ENCODE results near the gene CADPS. TPM values are rescaled to one million over a fixed set of nuclear protein-coding genes. Genes with fewer than 3 reads are reported as not detected.

CADPS gene
- not detected in 5 replicates for total RNA-seq (2022; extraction: Qiagen RNA extraction; ENCODE audit: low read depth)

GRCh38 chr3:62874711-62875557 lies at the start of gene CADPS:
CADPS (minus strand) TSS chr3:62875416; CDS start chr3:62875029, 387 bp downstream.

DNA sequence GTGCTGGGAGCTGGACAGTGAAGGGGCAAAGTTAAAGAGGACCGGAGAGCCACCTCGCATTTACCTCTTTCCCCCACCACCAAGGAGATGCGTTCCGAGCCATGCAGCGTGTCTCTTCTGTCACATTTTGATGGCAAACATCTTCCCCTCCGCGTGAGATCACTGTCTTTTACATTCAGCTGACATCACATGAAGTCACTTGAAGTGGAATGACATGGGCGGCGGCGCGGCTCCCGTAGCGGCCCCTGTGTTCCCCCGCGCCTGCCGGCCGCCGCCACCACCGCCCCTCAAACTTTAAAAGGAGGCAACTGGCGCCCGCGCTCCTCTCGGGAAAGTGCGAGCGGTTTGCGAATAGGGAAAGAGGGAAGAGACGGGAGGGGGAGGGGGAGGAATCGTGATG lies 502.0 kb downstream of the CADPS start, which contains the start of gene FEZF2:
Gene FEZF2, minus strand, starts transcription at position 336 of the 400 bp plus-strand sequence. CDS start 682 bp downstream, outside the sequence.

All from A549 treated with ZK216348 at 1 μM for 4 hours (cell line).